Heart right ventricle (tissue), 16 donors: ENCODE measurements around the gene ILF2. TPM values are rescaled to one million over a fixed set of nuclear protein-coding genes. Genes with fewer than 3 reads are reported as not detected.
A peak's percentile ranks its signal among the peaks of the same experiment; 100 is the strongest.

ENCODE experiments used
- ATAC-seq, 8 donors: fragments of 200-7000 bp; cut with Tn5 transposase; one replicate each; pipeline ENCODE4 v1.9.1; 2020; ENCODE audit warnings: mild to moderate bottlenecking in 8 of 8, moderate library complexity in 8 of 8, moderate number of reproducible peaks in 1 of 8
- DNase-seq, 2 donors: peaks; one replicate each; pipeline ENCODE4 v3.0.0-alpha.2; 2020
- H3K27ac ChIP-seq, 10 donors: fragments of 200-600 bp; sonication (generic) in 2 of 10; one replicate each; pipeline versions ENCODE4 v1.5.0 to v1.8.0; 2020 to 2022; ENCODE audit warnings: mild to moderate bottlenecking in 3 of 10
- H3K27me3 ChIP-seq, 7 donors: fragments of 200-600 bp; one replicate each; pipeline ENCODE4 v1.8.0; 2021 to 2022; ENCODE audit warnings: mild to moderate bottlenecking in 2 of 7
- H3K36me3 ChIP-seq, 9 donors: fragments of 200-600 bp; sonication (generic) in 1 of 9; one replicate each; pipeline versions ENCODE4 v1.5.0 to v1.8.0; 2020 to 2022; ENCODE audit warnings: mild to moderate bottlenecking in 2 of 9
- H3K4me1 ChIP-seq, 9 donors: fragments of 200-600 bp; sonication (generic) in 1 of 9; one replicate each; pipeline versions ENCODE4 v1.5.0 to v1.8.0; 2020 to 2022; ENCODE audit warnings: mild to moderate bottlenecking in 4 of 9
- H3K4me3 ChIP-seq, 10 donors: fragments of 200-600 bp; sonication (generic) in 2 of 10; one replicate each; pipeline versions ENCODE4 v1.5.0 to v1.8.0; 2020 to 2022; ENCODE audit warnings: mild to moderate bottlenecking in 7 of 10, moderate library complexity in 2 of 10
- H3K9me3 ChIP-seq, 11 donors: fragments of 200-600 bp in 10 of 11; sonication (generic) in 2 of 11; one replicate each; pipeline versions ENCODE4 v1.5.0 to v1.8.0; 2013 to 2022; ENCODE audit warnings: mild to moderate bottlenecking in 2 of 11, control low read depth in 1 of 11, moderate library complexity in 1 of 11
- WGBS, 2 donors: extraction: QIAGEN DNeasy Blood & Tissue Kit; methylation state at CpG; one replicate each; pipeline ENCODE4 v1.1.7; 2013; ENCODE audit warnings: inconsistent platforms in 1 of 2; 5-methylcytosine and 5-hydroxymethylcytosine counted together
- intact Hi-C, 10 donors: fragments of 100-400 bp; cut with DNase I; formaldehyde crosslinking; loops; one replicate each; pipeline versions ENCODE4 v1.11.1 to v1.14.2; 2022
- polyA plus RNA-seq, 2 donors: library from polyadenylated mRNA; stranded (reverse); fragments of 200-250 nt; gene quantifications; one replicate each; pipeline ENCODE4 v1.2.3, GENCODE V29; 2013
- total RNA-seq, 10 donors: library from RNA; stranded (reverse); fragmentation: NEBNext Ultra II Directional in 3 of 10; extraction: Animal tissue kit (Norgen Biotek cat#: 25700) in 3 of 10; gene quantifications; one replicate each; pipeline versions ENCODE4 v1.2.1 to v1.2.4, GENCODE V29; 2021 to 2023
- TF ChIP-seq, protein P1 (sequence below), 9 donors: fragments of 200-600 bp; sonication (generic) in 2 of 9; IDR thresholded peaks; one replicate each; pipeline versions ENCODE4 v1.5.0 to v1.8.0; 2021 to 2022; ENCODE audit warnings: antibody characterized with exemption in 9 of 9, mild to moderate bottlenecking in 5 of 9, moderate library complexity in 1 of 9
- donor health status: Arrhythmogenic right ventricular cardiomyopathy.
- donor health status: ischemic (EF 13 %, LVEDD 7.1; RV severe dilation, severe dysfunction).
- donor health status: healthy with polysubstance abuse.
- donor health status: DM: no; HTN: yes; CAD: no.
- donor health status: DM: no; HTN: no; CAD: no.
- donor health status: ischemic (EF 25% LVEDD 6.9; RV normal size, moderate dysfunction).
- donor health status: ischemic (EF 25% LVEDD 5.7; RV mildly dilated, moderate dysfunction).
- donor health status: healthy.
- donor health status: DM: yes; HTN: yes; CAD: no.
- donor health status: Ischemic cardiomyopathy.
- donor health status: ischemic (EF 35%, LVEDD 5.7; RV mildly dilated, moderate dysfunction).
- donor health status: nonischemic (EF 11% LVEDD 7.7; RV severe dilation, severe dysfunction).
- donor health status: DM: yes; HTN: yes; CAD: no.
- donor health status: PGD.
- donor health status: ischemic (EF 29% LVEDD 5.4; RV normal size, mild dysfunction).
- donor health status: nonischemic (EF 23%, LVEDD 6.1; RV moderate dilation, normal function).

The ILF2 gene
- total and polyA plus RNA-seq, 12 donors, result 17.3 to 114 (median 70.8) TPM

DNA sequence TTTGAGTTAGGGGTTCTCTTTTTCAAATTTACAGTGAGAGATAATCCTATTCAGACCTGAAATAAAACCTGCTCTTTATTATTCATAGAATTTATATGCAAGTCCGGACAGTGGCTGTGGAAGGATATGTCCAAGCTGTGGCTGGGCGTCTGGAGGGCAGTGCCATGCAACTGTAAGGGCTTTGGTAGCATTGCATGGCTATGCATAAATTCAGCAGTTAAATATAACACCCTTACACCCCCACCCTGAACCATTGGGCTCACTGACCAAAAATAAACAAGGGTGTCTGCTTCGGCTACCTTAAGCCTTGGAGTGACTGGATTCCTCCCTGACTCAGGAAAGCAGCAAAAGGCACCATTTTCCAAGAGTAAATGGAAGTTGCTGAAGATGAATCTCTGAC is 31.5 kb downstream of the ILF2 start:
- Histone ChIP-seq H3K36me3 (peaks cover 0 to 90% (median 67%) of the 10 kb centered on the region in 9 donors), H3K9me3 (no peaks in the 10 kb centered on the region), H3K27me3 (no peaks in the 10 kb centered on the region), H3K4me1 (peaks cover 10 to 96% (median 81%) of the 10 kb centered on the region in 9 donors), H3K4me3 (no peak overlapping the region), H3K27ac (peak overlapping the region in 7 of 10 donors; percentile 18 to 100 (median 100))
- intact Hi-C loops, result no loop called here
- peak; percentile 51 to 76 (median 62) for ATAC-seq
- no peak for DNase-seq
- TF ChIP-seq, protein P1, sequence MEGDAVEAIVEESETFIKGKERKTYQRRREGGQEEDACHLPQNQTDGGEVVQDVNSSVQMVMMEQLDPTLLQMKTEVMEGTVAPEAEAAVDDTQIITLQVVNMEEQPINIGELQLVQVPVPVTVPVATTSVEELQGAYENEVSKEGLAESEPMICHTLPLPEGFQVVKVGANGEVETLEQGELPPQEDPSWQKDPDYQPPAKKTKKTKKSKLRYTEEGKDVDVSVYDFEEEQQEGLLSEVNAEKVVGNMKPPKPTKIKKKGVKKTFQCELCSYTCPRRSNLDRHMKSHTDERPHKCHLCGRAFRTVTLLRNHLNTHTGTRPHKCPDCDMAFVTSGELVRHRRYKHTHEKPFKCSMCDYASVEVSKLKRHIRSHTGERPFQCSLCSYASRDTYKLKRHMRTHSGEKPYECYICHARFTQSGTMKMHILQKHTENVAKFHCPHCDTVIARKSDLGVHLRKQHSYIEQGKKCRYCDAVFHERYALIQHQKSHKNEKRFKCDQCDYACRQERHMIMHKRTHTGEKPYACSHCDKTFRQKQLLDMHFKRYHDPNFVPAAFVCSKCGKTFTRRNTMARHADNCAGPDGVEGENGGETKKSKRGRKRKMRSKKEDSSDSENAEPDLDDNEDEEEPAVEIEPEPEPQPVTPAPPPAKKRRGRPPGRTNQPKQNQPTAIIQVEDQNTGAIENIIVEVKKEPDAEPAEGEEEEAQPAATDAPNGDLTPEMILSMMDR (IDR thresholded peaks at IDR 0.05), result no peak
- WGBS, 2 donors, result 54 to 58% methylated on average over 3 of the region's 3 CpGs

DNA sequence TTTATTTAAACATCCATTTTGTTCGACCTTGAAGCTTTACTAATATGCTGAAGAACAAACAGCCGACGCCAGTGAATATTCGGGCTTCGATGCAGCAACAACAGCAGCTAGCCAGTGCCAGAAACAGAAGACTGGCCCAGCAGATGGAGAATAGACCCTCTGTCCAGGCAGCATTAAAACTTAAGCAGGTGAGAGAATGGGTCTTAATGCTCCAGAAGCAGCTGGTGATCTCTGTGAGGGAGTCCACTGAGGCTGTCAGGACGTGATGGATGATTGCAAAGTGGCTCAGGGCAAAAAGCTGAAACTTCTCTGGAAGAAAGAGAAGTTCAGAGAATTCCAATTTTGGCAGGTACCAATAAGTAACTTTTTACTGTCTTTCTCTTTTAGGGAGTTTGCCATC is 32.5 kb downstream of the ILF2 start:
- WGBS, 2 donors, result 63 to 66% methylated on average over 6 of the region's 6 CpGs
- ATAC-seq, result no peak
- peaks cover 0 to 80% (median 60%) of the 10 kb centered on the region in 9 donors for H3K36me3 ChIP-seq

DNA sequence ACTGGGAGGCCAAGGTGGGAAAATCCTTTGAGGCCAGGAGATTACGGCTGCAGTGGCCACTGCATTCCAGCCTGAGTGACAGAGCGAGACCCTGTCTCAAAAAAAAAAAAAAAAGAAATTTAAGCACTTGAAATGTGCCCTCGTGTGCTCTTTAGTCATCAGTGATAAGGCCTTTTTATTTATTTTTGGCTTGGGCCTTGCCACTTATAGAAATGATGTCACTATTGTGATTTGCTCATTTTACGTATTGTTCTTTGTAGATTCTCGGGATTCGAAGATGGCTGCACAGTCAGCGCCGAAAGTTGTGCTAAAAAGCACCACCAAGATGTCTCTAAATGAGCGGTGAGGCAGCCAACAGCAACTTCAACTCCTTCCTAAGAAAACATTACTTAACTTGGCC is 34.5 kb downstream of the ILF2 start:
- H3K9me3 ChIP-seq, result no peaks in the 10 kb centered on the region
- peaks cover 0 to 61% (median 41%) of the 10 kb centered on the region in 9 donors for H3K36me3 ChIP-seq
- H3K4me1 ChIP-seq, result peaks cover 10 to 90% (median 70%) of the 10 kb centered on the region in 9 donors
- intact Hi-C loops, result no loop called here
- DNase-seq, result no peak
- no peaks in the 10 kb centered on the region for H3K27me3 ChIP-seq
- 67 to 73% methylated on average over 9 of the region's 9 CpGs for WGBS, 2 donors
- TF ChIP-seq, protein P1 (IDR thresholded peaks at IDR 0.05), result no peak
- peak overlapping the region; percentile 28 to 100 (median 100) for H3K27ac ChIP-seq
- H3K4me3 ChIP-seq, result peak overlapping the region in 2 of 10 donors; percentile 91
- ATAC-seq, result no peak

More for the DNA sequence above, 32.5 kb downstream of the ILF2 start:
- no peaks in the 10 kb centered on the region for H3K9me3 ChIP-seq
- intact Hi-C loops, result no loop called here
- no peak for DNase-seq
- TF ChIP-seq, protein P1 (IDR thresholded peaks at IDR 0.05), result no peak
- H3K27ac ChIP-seq, result peak overlapping the region in 8 of 10 donors; percentile 47 to 100 (median 100)
- H3K4me1 ChIP-seq, result peaks cover 10 to 90% (median 73%) of the 10 kb centered on the region in 9 donors
- no peaks in the 10 kb centered on the region for H3K27me3 ChIP-seq
- no peak overlapping the region for H3K4me3 ChIP-seq

DNA sequence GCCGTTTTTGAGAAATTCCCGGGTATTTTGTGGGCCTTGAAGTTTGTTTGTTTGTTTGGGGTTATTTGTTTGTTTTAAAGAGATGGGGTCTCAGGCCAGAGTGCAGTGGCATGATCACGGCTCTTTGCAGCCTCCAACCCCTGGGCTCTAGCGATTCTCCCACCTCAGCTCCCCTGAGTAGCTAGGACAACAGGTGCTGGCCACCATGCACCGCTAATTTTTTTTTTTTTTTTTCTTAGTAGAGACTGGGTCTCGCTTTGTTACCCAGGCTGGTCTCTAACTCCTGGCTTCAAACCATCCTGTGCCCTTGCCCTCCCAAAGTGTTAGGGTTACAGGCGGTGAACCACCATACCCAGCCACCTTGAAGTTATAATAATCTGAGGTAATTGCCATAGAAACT is 34.9 kb downstream of the ILF2 start:
- peak overlapping the region in 8 of 10 donors; percentile 67 to 95 (median 91) for H3K4me3 ChIP-seq
- peak overlapping the region; percentile 22 to 100 (median 100) for H3K27ac ChIP-seq
- no peaks in the 10 kb centered on the region for H3K9me3 ChIP-seq
- ATAC-seq (no peak), DNase-seq (no peak)
- TF ChIP-seq, protein P1 (IDR thresholded peaks at IDR 0.05), result no peak
- H3K36me3 ChIP-seq, result peaks cover 0 to 56% (median 36%) of the 10 kb centered on the region in 9 donors
- WGBS, 2 donors, result 83 to 89% methylated on average over 7 of the region's 7 CpGs
- peaks cover 10 to 90% (median 69%) of the 10 kb centered on the region in 9 donors for H3K4me1 ChIP-seq
- intact Hi-C loops, result loop anchor here in 1 of 10 donors (2.0 kb wide), 1 partner anchor 35 kb away; the partner anchor contains the start of gene ILF2
- H3K27me3 ChIP-seq, result no peaks in the 10 kb centered on the region
